KG1 (cell line): ENCODE measurements around the gene TIMM23B.
"Not testable (repeated sequence)": the region's sequence is repeated elsewhere in the genome, so short reads cannot be mapped to it uniquely, and the experiment has no call there.

Source experiments
- DNase-seq: peaks from one replicate; lab custom pipeline; 2025; lab: John Stamatoyannopoulos, UW

Gene TIMM23B

DNA sequence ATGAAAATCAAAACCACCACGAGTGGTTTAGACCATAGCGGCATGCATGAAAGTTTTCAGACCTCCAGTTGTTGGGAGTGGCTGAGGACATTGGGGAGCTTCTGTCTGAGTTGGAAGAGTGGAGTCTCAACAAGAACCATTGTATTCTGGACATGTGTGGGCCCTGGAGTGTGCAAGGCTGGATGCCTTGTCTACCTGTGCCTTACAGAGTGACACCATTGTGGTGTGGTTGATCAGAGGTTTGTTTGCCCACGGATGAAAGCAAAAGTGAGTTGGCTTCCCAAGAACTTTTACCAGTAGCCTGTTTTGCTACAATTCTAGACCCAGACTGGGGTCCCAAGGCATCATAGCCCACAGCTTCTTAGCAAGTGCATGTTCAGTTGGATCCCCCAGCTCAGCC, 35.9 kb downstream of the TIMM23B start:
- DNase-seq, result not testable (repeated sequence)

DNA sequence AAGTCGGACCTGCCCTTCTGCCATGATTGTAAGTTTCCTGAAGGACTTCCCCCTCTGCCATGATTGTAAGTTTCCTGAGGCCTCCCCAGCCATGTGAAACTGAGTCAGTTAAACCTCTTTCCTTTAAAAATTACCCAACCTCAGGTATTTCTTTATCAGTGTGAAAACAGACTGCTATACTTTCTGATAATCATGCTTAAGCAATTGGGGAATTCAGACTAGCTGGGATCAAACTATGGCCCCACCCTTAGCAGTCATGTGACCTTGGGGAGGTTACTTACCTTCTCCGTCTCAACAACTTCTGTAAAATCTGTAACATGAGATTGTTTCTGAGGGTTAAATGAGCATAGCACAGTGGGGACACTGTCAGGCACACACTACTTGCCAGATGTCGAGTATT, 45.4 kb downstream of the TIMM23B start:
- DNase-seq, result not testable (repeated sequence)

DNA sequence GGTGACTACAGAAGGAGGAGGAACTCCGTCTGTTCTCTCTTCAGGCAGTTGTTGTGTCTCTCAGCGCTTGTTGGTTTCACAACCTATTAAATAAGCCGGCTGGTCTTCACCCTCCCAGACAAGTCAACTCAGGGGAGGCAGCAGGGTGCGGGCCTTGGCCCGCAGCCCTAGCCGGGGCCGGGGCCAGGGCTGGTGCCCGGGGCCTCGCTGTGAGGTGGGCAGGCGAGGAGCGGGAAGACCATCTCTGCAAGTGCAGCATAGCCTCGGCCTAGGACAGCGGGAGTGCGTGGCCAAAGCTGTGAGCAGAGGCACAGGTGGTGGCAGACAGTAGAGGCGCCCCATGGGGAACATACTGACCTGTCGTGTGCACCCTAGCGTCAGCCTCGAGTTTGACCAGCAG, 46.5 kb downstream of the TIMM23B start, which contains the start of gene AGAP6:
Gene AGAP6 (plus strand): TSS at position 31 of the 400 bp plus-strand sequence. CDS start 310 bp downstream, at position 341.
- not testable (repeated sequence) for DNase-seq

DNA sequence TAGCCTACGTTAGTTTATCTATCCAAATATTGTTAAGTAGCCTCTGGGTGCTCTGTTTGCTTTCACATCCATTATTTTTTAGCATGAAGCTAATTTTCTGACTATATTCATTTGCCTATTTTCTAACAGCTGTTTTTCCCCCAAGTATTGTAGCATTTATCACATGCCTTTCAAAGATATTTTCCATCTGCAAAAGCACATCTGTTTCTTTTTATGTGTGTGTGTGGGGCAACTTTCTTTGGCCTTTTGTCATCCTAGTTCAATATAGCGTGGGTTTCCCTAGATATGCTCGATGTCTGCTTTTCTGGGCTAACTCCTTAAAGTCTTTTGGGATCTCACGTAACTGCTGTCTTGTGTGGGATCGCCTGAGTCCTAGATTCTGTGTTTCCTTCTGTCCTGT, 53.5 kb downstream of the TIMM23B start:
- not testable (repeated sequence) for DNase-seq

DNA sequence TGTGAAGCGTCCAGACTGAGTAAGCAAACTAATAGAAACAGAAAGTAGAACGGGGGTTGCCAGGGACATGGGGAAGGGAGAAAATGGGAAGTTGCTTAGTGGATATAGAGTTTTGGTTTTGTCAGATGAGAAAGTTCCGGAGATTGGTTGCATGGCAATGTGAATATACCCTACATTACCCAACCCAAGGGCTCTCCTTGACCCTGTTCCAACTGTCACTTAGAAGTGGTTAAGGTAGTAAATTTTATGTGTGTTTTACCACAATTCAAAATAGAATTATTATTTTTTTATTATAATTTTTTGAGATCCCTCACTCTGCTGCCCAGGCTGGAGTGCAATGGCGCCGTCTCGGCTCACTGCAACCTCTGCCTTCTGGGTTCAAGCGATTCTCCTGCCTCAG, 72.2 kb downstream of the TIMM23B start:
- not testable (repeated sequence) for DNase-seq

DNA sequence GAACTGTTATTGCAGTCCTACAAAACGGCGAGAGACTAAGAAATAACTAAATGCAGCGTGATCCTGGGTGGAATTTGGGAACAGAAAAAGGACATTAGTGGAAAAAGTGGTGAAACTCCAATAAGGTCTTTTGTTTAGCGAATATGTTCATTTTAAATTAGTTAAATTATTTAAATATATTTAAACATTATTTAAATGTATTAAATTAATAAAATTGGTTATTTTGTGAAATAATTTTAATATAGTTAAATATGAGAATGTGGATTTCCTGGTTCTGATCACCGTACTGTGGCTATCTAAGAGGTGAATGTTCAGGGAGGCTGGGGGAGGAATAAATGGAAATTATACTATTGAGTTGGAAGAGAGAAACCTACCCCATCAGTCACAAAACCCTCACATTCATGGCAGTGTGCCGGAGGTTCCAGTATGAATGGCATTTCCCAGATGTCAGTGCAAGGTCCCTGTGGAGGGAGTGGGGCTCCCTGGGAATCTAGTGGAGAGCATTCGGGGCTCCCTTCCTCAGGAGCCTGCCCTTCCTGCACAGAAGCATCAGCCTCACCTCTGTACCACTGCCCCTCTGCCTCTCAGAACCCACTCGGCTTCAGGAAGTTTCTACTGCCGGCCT, 73.9 kb downstream of the TIMM23B start:
- DNase-seq, result not testable (repeated sequence)

DNA sequence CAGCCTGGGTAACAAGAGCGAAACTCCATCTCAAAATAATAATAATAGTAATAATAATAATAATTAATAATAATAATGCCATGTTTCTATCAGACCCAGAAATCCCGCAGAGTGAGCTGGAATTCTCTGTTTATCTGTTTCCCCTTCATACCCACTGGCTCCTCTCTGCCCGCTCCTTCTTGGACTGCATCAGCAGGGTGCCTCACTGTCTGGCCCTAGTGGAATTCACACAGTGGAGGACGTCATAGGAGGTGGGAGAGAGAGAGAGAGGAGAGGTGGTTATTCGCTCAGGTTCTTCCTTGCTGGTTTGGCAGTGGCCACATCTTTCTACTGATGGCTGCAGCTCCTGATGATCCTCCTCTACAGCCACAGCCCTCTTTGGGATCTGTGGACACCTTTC, 75.1 kb downstream of the TIMM23B start:
- not testable (repeated sequence) for DNase-seq

DNA sequence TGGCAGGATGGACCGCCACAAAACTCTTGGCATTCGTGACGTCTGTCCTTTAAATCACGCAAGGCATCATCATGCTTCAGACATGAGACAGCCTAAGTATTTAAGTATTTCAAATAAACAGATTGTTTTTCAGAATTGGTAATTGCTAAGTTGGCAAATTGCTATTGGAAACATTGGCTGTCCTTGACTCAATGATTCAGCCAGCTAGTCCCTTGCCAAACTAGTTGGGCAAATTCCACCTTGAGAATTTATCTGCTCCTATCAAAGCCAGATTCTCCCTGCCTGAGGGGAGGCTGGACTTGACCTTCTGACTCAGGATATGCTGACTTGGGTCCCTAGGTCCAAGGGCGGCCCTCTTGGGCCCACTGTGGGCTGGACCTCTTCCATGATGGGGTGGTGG, 75.8 kb downstream of the TIMM23B start:
- DNase-seq, result not testable (repeated sequence)

DNA sequence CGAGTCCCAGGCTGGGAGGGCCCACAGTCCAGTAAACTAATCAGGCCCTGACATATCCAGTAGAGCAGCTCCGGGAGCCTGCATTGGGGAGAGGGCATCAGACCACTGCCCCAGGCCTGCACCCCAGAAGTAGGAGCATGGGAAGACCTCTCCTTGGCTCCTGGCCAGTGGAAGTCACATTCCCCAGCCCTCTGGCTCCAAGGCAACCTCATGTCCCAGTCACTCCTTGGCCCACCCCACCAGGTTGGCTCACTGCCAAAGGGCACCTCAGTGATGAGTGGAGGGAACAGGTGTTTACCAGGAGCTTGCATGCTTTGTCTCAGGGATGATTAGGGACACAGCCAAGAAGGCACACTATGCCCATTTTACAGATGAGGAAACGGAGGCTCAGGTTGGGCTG, 77.4 kb downstream of the TIMM23B start:
- DNase-seq, result not testable (repeated sequence)

DNA sequence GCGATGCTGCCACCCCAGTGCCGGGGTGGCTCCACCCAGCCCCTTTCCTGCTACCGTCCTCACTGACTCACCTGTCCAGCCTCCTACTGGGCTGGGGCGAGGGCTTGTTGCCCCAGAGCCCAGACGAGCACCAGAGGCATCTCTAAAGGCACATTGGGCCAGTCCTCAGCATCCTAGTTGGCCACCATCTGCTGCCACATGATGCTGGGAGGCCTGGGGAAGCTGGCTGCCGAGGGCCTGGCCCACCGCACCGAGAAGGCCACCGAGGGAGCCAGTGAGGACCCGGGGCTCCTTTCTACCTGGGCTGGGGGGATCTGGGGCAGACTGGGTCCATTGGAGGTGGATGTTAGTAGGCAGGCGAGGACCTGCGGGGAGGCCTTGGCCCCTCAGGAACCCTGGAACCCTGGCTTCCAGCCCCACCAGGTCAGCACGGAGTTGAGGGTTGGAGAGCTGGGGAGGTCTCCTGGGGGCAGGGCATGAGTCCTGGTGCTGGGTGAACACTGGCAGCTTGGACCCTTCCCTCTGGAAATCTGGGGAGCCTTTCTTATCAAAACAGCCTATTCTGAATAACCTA, 78.7 kb downstream of the TIMM23B start:
- DNase-seq, result not testable (repeated sequence)

DNA sequence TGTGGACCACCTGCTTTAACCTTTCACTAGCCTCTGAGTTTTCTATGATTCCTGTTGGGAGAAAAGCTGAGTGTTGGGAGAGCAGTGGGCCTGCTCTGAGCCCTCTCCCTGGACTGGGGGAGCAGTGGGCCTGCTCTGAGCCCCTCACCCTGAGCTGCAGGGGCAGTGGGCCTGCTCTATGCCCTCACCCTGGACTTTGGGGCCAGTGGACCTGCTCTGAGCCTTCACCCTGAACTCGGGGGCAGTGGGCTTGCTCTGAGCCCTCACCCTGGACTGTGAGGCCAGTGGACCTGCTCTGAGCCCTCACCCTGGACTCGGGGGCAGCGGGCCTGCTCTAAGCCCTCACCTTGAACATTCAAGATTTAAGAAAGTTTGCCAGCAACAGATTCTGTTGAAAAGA, 79.8 kb downstream of the TIMM23B start:
- DNase-seq, result no peak
